CD1c-positive myeloid dendritic cell (primary cell): Measurements from ENCODE around the gene WDFY1.

Experiments
- DNase-seq: peaks from one replicate; pipeline ENCODE4 v3.0.0-alpha.2; 2016; ENCODE audit errors: extremely low spot score

WDFY1 gene

GRCh38 chr2:223944703-223945531 lies at the start of gene WDFY1:
WDFY1 (minus strand) TSS chr2:223945335; CDS start chr2:223945284, 51 bp downstream.
- peak; percentile 90 for DNase-seq

GRCh38 chr2:223994562-223995162 lies 49.5 kb upstream of the WDFY1 start:
- no peak for DNase-seq

- DNase-seq: peak; percentile 80
These were observed 48.6 kb upstream of the WDFY1 start for GRCh38 chr2:223993634-223994232.

GRCh38 chr2:223991611-223992010 lies 46.5 kb upstream of the WDFY1 start:
- DNase-seq: no peak

GRCh38 chr2:223989856-223990232 lies 44.7 kb upstream of the WDFY1 start:
- no peak for DNase-seq

- no peak for DNase-seq
These were observed 44.2 kb upstream of the WDFY1 start for GRCh38 chr2:223989206-223989855.

GRCh38 chr2:223981241-223981640 lies 36.1 kb upstream of the WDFY1 start:
- no peak for DNase-seq

GRCh38 chr2:223980803-223981202 lies 35.7 kb upstream of the WDFY1 start:
- DNase-seq: no peak

GRCh38 chr2:223980397-223980735 lies 35.2 kb upstream of the WDFY1 start:
- DNase-seq: no peak

- DNase-seq: no peak
These were observed 34.7 kb upstream of the WDFY1 start for GRCh38 chr2:223979730-223980396.

GRCh38 chr2:223978451-223978850 lies 33.3 kb upstream of the WDFY1 start:
- no peak for DNase-seq

GRCh38 chr2:223976635-223977226 lies 31.6 kb upstream of the WDFY1 start:
- DNase-seq: no peak

- no peak for DNase-seq
These were observed 28.5 kb upstream of the WDFY1 start for GRCh38 chr2:223973606-223974005.

GRCh38 chr2:223972656-223973102 lies 27.5 kb upstream of the WDFY1 start:
- no peak for DNase-seq

- no peak for DNase-seq
These were observed 26.6 kb upstream of the WDFY1 start for GRCh38 chr2:223971731-223972130.

- DNase-seq: peak; percentile 82
These were observed 25.4 kb upstream of the WDFY1 start for GRCh38 chr2:223970343-223971128.

- DNase-seq: peak; percentile 56
These were observed 24.7 kb upstream of the WDFY1 start for GRCh38 chr2:223969856-223970255.

GRCh38 chr2:223969315-223969714 lies 24.2 kb upstream of the WDFY1 start:
- no peak for DNase-seq

- DNase-seq: no peak
These were observed 22.8 kb upstream of the WDFY1 start for GRCh38 chr2:223967981-223968380.

GRCh38 chr2:223959688-223960087 lies 14.6 kb upstream of the WDFY1 start:
- peak; percentile 50 for DNase-seq
